ENCODE results near the gene ZCCHC7. TPM values are rescaled to one million over a fixed set of nuclear protein-coding genes. Genes with fewer than 3 reads are reported as not detected.

Gene ZCCHC7
- polyA plus RNA-seq, 3 donors = 8.7 to 12.9 (median 12.5) TPM

DNA sequence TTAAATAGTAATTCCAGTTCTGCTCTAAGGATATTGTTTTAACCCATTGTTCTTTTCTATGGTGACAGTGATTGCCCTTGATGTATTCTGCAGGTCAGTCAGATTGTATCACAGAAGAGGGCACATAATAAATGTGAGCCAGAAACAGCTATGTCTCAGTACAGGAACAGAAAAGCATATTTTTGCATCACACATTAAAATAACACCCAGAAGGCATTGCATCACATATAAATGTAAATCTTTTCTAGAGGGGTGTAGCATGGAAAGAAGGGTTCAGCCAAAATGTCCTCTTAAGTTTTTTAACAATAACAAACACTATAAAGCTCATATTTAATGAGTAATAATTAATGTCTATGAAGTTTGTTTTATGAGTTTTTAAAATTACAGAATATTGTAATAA lies 30.0 kb downstream of the ZCCHC7 start:
- Mint-ChIP-seq H3K27me3 (ENCODE audit: low read depth in 3 of 3) (no peaks in the 10 kb centered on the region), H3K27ac (no peak overlapping the region)
- H3K4me1 ChIP-seq (ENCODE audit: control insufficient read depth in 1 of 2, insufficient read depth in 2 of 2, low read length in 2 of 2) = peaks cover 5 to 19% of the 10 kb centered on the region in 2 donors

DNA sequence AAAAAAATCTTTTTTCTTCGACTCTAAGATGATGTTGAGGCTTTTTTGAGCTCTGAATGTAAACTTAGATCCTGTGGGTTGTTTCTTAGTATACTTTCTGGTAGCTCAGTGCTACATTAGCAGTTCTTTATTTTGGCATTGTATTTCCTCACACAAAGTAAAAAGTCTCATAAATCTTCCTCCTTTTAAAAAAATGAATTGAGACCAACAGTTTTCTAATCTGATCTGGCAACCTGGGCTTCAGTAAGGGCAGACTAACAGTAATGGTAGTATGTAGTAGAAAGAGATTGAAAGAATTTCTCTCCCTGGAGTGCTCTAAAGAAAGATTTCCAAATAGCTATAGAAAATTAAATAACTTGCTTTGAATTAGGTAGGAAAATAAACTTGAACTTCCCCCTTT lies 31.4 kb downstream of the ZCCHC7 start:
- no peak for DNase-seq
- H4K20me1 ChIP-seq (ENCODE audit: insufficient read depth, low read length) = no peaks in the 10 kb centered on the region
- peaks cover 10 to 14% of the 10 kb centered on the region in 2 donors for H3K36me3 ChIP-seq (replicated peaks in 1 of 2; ENCODE audit: control insufficient read depth in 1 of 2, insufficient read depth in 2 of 2, low read length in 2 of 2)
- no peak overlapping the region for H3K27ac ChIP-seq (ENCODE audit: low read depth in 1 of 2, low read length in 2 of 2)
- Mint-ChIP-seq H3K27ac (no peak overlapping the region), H3K36me3 (peaks cover 37% of the 10 kb centered on the region in 2 donors), H3K4me1 (peaks cover 22% of the 10 kb centered on the region), H3K9me3 (peaks cover 0 to 1% (median 0%) of the 10 kb centered on the region in 7 donors), H3K4me3 (no peak overlapping the region), H3K27me3 (ENCODE audit: low read depth in 3 of 3) (no peaks in the 10 kb centered on the region)
- WGBS (ENCODE audit: insufficient coverage) = no CpG with 5 or more reads among the region's 1 CpG
- peaks cover 5% of the 10 kb centered on the region in 2 donors for H3K4me1 ChIP-seq (ENCODE audit: control insufficient read depth in 1 of 2, insufficient read depth in 2 of 2, low read length in 2 of 2)
- no peaks in the 10 kb centered on the region for H3K27me3 ChIP-seq (ENCODE audit: control insufficient read depth in 2 of 2, insufficient read depth in 2 of 2, low read length in 2 of 2)
- no peak overlapping the region for H3K4me3 ChIP-seq (replicated peaks in 1 of 3; ENCODE audit: low read depth in 2 of 3, low read length in 3 of 3)
- H3K79me2 ChIP-seq (ENCODE audit: insufficient read depth, low read length) = no peaks in the 10 kb centered on the region
- H3K4me2 ChIP-seq (replicated peaks; ENCODE audit: extremely low read depth, low read length, poor library complexity, severe bottlenecking) = no peak overlapping the region
- no peaks in the 10 kb centered on the region for H3K9me3 ChIP-seq (replicated peaks in 1 of 2; ENCODE audit: control insufficient read depth in 1 of 2, insufficient read depth in 1 of 2, low read length in 2 of 2)
- H2AFZ ChIP-seq (ENCODE audit: insufficient read depth, low read depth, low read length, poor library complexity, severe bottlenecking) = no peak overlapping the region
- intact Hi-C loops (cut with micrococcal nuclease) = no loop called here
- no peak overlapping the region for H3K9ac ChIP-seq (ENCODE audit: insufficient read depth, low read length, poor library complexity, severe bottlenecking)
- TF ChIP-seq, protein P1, sequence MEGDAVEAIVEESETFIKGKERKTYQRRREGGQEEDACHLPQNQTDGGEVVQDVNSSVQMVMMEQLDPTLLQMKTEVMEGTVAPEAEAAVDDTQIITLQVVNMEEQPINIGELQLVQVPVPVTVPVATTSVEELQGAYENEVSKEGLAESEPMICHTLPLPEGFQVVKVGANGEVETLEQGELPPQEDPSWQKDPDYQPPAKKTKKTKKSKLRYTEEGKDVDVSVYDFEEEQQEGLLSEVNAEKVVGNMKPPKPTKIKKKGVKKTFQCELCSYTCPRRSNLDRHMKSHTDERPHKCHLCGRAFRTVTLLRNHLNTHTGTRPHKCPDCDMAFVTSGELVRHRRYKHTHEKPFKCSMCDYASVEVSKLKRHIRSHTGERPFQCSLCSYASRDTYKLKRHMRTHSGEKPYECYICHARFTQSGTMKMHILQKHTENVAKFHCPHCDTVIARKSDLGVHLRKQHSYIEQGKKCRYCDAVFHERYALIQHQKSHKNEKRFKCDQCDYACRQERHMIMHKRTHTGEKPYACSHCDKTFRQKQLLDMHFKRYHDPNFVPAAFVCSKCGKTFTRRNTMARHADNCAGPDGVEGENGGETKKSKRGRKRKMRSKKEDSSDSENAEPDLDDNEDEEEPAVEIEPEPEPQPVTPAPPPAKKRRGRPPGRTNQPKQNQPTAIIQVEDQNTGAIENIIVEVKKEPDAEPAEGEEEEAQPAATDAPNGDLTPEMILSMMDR (IDR thresholded peaks at IDR 0.05) = no peak

More for the DNA sequence above, 30.0 kb downstream of the ZCCHC7 start:
- H3K36me3 Mint-ChIP-seq = peaks cover 29 to 37% of the 10 kb centered on the region in 2 donors
- Histone ChIP-seq H3K27ac (ENCODE audit: low read depth in 1 of 2, low read length in 2 of 2) (no peak overlapping the region), H2AFZ (ENCODE audit: insufficient read depth, low read depth, low read length, poor library complexity, severe bottlenecking) (no peak overlapping the region), H4K20me1 (ENCODE audit: insufficient read depth, low read length) (no peaks in the 10 kb centered on the region), H3K4me2 (replicated peaks; ENCODE audit: extremely low read depth, low read length, poor library complexity, severe bottlenecking) (no peak overlapping the region), H3K9ac (ENCODE audit: insufficient read depth, low read length, poor library complexity, severe bottlenecking) (no peak overlapping the region), H3K4me3 (replicated peaks in 1 of 3; ENCODE audit: low read depth in 2 of 3, low read length in 3 of 3) (no peak overlapping the region), H3K9me3 (replicated peaks in 1 of 2; ENCODE audit: control insufficient read depth in 1 of 2, insufficient read depth in 1 of 2, low read length in 2 of 2) (no peaks in the 10 kb centered on the region), H3K27me3 (ENCODE audit: control insufficient read depth in 2 of 2, insufficient read depth in 2 of 2, low read length in 2 of 2) (no peaks in the 10 kb centered on the region), H3K79me2 (ENCODE audit: insufficient read depth, low read length) (no peaks in the 10 kb centered on the region), H3K36me3 (replicated peaks in 1 of 2; ENCODE audit: control insufficient read depth in 1 of 2, insufficient read depth in 2 of 2, low read length in 2 of 2) (peaks cover 10 to 14% of the 10 kb centered on the region in 2 donors)
- H3K4me1 Mint-ChIP-seq = peaks cover 28% of the 10 kb centered on the region
- intact Hi-C loops (cut with micrococcal nuclease) = no loop called here
- TF ChIP-seq, protein P1 (IDR thresholded peaks at IDR 0.05) = no peak
- peaks cover 0 to 1% (median 0%) of the 10 kb centered on the region in 7 donors for H3K9me3 Mint-ChIP-seq
- H3K4me3 Mint-ChIP-seq = no peak overlapping the region
- DNase-seq = no peak
